Thoracic aorta (tissue), 2 donors: ENCODE results near the gene GSTM5. TPM values are rescaled to one million over a fixed set of nuclear protein-coding genes. Genes with fewer than 3 reads are reported as not detected.
A peak's percentile ranks its signal among the peaks of the same experiment; 100 is the strongest.
"Not testable (repeated sequence)": the region's sequence is repeated elsewhere in the genome, so short reads cannot be mapped to it uniquely, and the experiment has no call there.

Experiments used
- ATAC-seq: fragments of 150-250 bp; one replicate; pipeline ENCODE4 v1.8.0; 2017; ENCODE audit warnings: low read depth; ENCODE audit not compliant: insufficient number of reproducible peaks, low FRiP score
- DNase-seq: peaks from one replicate; pipeline ENCODE4 v3.0.0-alpha.2; 2020; ENCODE audit warnings: low spot score
- H3K27ac ChIP-seq, 2 donors: fragments of 200-600 bp; sonication (generic); 1 replicate in 1 of 2; 2 replicates in 1 of 2; pipeline ENCODE4 v1.5.1; 2016; ENCODE audit warnings: mild to moderate bottlenecking in 2 of 2, moderate library complexity in 2 of 2
- H3K27me3 ChIP-seq: fragments of 200-600 bp; sonication (generic); replicated peaks from 2 replicates; pipeline ENCODE4 v1.6.0; 2016; ENCODE audit warnings: mild to moderate bottlenecking; ENCODE audit not compliant: insufficient read depth
- H3K36me3 ChIP-seq: fragments of 200-600 bp; sonication (generic); one replicate; pipeline ENCODE4 v1.5.1; 2016
- H3K4me1 ChIP-seq, 2 donors: fragments of 200-600 bp; sonication (generic); 1 replicate in 1 of 2; 2 replicates in 1 of 2; pipeline versions ENCODE4 v1.5.1 to v1.6.0; 2016; ENCODE audit warnings: low read depth in 2 of 2, mild to moderate bottlenecking in 1 of 2; ENCODE audit not compliant: control insufficient read depth in 1 of 2
- H3K4me3 ChIP-seq: fragments of 200-600 bp; sonication (generic); 2 replicates; pipeline ENCODE4 v1.5.1; 2016; ENCODE audit warnings: mild to moderate bottlenecking
- H3K9me3 ChIP-seq: fragments of 200-600 bp; sonication (generic); 2 replicates; pipeline ENCODE4 v1.5.1; 2016
- total RNA-seq, 2 donors: library from RNA; depleted of rRNA; stranded (reverse); fragments of >200 nt; gene quantifications; one replicate each; pipeline versions ENCODE4 v1.1.0 to v1.2.3, GENCODE V29; 2016
- TF ChIP-seq, protein P1 (sequence below): fragments of 200-600 bp; sonication (generic); IDR thresholded peaks from one replicate; pipeline ENCODE4 v1.5.1; 2019; ENCODE audit warnings: antibody characterized with exemption

GSTM5 gene
- total RNA-seq, 2 donors from 2014 or later: 2.0 to 6.9 TPM

DNA sequence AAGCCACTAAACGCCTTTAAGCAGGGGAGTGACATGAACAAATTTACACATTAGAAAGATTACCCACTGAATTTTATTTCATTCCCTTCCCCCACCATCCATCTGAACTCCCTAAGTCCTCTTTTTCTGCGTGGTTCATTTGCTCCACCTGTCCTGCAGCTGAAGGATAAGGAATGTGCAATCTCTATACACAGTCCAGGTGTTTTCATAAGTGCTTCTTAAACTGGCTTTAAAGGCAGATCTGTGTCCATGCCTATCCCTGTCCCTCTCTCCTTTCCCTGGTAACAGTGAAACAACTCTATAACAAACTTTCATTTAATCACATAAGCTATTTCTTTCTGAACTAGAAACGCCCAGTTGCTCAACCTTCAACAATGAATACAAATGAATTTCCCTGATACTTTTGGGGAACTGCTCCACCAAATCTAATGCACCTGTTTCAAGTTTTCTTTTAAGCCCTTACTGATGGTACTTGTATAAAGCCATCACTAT lies 20.4 kb downstream of the GSTM5 start:
- H3K4me3 ChIP-seq: no peak overlapping the region
- no peak overlapping the region for H3K27ac ChIP-seq
- no peak for ATAC-seq

DNA sequence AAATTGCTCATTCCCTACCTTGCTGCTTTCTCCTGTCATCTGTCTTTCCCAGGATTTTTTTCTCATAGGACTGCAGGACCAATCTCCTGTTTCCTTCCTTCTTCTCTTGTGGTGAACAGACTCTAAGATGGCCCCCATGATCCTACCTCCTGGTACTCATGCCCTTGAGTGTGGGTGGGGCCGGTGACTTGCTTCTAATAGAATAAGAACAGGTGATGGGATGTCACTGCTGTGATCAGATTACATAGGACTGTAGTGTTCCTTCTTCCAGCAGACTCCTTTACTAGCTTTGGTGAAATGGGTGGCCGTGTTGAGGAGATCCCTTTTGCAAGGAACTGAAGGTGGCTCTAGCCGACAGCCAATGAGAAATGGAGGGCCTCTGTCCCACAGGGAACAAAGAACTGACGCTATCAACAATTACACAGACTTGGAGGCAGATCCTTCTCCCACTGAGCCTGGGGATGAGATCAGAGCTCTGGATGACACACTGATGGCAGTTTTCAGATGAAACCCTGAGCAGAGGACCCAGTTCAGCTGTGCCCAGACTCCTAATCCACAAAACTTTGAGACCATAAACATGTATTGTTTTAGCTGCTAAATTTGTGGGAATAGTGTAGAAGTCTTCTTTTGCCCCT lies 21.3 kb downstream of the GSTM5 start:
- Histone ChIP-seq H3K9me3 (no peaks in the 10 kb centered on the region), H3K36me3 (peaks cover 14% of the 10 kb centered on the region), H3K4me1 (no peaks in the 10 kb centered on the region), H3K4me3 (no peak overlapping the region), H3K27ac (no peak overlapping the region), H3K27me3 (no peaks in the 10 kb centered on the region)
- TF ChIP-seq, protein P1, sequence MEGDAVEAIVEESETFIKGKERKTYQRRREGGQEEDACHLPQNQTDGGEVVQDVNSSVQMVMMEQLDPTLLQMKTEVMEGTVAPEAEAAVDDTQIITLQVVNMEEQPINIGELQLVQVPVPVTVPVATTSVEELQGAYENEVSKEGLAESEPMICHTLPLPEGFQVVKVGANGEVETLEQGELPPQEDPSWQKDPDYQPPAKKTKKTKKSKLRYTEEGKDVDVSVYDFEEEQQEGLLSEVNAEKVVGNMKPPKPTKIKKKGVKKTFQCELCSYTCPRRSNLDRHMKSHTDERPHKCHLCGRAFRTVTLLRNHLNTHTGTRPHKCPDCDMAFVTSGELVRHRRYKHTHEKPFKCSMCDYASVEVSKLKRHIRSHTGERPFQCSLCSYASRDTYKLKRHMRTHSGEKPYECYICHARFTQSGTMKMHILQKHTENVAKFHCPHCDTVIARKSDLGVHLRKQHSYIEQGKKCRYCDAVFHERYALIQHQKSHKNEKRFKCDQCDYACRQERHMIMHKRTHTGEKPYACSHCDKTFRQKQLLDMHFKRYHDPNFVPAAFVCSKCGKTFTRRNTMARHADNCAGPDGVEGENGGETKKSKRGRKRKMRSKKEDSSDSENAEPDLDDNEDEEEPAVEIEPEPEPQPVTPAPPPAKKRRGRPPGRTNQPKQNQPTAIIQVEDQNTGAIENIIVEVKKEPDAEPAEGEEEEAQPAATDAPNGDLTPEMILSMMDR: no peak
- no peak for ATAC-seq
- DNase-seq: no peak

More for the DNA sequence above, 20.4 kb downstream of the GSTM5 start:
- TF ChIP-seq, protein P1: no peak
- H3K36me3 ChIP-seq: peaks cover 10% of the 10 kb centered on the region
- H3K27me3 ChIP-seq: no peaks in the 10 kb centered on the region
- no peaks in the 10 kb centered on the region for H3K9me3 ChIP-seq
- H3K4me1 ChIP-seq: no peaks in the 10 kb centered on the region
- DNase-seq: no peak

DNA sequence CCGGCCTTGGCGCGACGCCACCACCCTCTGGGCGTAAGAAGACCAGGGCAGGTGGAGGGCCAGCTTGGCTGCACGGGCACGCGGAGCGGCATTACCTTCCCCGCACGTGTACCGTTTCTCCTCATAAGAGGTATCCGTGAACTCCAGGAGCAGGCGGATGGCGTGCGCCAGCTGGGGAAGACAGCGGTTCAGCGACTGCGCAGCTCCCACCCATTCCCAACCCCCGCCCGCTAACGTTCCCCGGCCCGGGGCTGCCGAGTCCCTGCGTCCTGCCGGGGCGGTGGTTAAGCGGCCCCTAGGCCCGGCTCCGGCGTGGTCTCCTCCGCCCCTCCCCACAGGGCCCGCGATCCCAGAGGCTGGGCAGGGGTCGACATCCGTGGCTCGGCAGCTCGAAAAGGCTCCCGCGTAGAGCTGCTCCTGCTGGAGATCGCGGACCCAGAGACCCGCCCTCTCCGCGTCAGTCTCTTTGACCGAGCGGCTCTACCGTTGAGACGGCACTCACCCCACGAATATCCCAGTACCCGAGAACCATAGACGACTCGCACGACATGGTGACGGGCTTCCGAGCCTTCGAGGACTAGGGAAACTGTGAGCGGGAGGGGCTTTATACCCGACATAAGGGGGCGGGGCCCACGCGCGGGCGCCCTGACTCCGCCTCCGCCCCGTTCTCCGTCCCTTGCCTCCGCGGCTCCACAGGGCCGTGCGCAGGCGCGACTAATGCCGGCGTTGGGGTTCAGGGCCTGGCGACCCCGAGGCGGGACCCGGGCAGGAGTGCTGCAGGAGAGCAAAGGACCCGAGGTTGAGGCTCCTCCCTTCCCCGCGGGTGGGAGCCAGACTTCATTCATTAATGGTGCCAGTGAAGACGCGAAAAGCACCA lies 27.9 kb downstream of the GSTM5 start:
- ATAC-seq: peak; percentile 92
- DNase-seq: peak; percentile 24
- Histone ChIP-seq H3K27me3 (no peaks in the 10 kb centered on the region), H3K27ac (peak overlapping the region; percentile 38 to 45), H3K4me1 (peaks cover 5 to 14% of the 10 kb centered on the region in 2 donors), H3K36me3 (peaks cover 14% of the 10 kb centered on the region), H3K4me3 (peak overlapping the region; percentile 83), H3K9me3 (no peaks in the 10 kb centered on the region)
- TF ChIP-seq, protein P1: no peak

DNA sequence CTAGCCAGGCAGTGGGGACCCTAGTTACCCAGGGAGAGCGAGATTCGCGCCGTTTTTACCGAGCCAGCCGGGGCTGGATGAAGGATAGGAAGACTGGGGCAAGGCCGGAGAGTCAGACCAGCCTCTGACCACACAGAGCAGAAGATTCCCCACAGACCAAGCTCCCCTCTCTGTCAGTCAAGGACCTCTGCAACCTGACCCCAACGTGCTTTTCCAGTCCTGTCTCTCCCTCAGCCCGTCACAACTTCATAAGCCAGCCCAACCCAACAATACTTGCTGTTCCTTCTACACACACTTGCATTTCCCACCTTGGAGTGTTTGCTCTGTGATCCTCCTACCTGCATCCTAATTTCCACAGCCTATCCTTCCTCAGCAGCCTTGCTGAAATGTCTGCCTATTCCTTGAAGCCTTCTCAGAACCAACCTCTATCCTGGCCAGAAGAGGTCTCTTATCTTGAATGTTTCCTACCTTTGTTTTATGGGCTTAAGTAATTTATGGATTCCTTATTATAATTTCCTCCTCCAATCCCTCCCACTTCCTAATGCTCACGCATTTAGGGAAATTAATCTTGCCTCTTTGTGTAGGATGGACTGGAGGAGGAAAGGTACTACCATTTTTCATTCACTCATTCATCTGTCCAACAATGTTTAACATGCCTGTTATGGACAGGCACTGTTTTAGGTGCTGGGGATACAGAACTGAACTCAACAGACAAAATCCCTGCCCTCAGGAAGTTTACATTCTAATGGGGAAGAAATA lies 28.7 kb downstream of the GSTM5 start, which contains the start of gene GSTM3:
GSTM3 (minus strand) TSS at position 424 of the 759 bp plus-strand sequence. CDS start 751 bp downstream, outside the sequence.
- TF ChIP-seq, protein P1: no peak
- ATAC-seq: no peak

DNA sequence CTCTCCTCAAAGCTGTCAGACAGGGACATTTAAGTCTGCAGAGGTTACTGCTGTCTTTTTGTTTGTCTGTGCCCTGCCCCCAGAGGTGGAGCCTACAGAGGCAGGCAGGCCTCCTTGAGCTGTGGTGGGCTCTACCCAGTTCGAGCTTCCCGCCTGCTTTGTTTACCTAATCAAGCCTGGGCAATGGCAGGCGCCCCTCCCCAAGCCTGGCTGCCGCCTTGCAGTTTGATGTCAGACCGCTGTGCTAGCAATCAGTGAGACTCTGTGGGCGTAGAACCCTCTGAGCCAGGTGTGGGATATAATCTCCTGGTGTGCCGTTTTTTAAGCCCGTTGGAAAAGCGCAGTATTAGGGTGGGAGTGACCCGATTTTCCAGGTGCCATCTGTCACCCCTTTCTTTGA lies 36.3 kb downstream of the GSTM5 start:
- not testable (repeated sequence) for ATAC-seq, H3K27me3 ChIP-seq, H3K4me3 ChIP-seq, H3K36me3 ChIP-seq, H3K27ac ChIP-seq, H3K9me3 ChIP-seq, DNase-seq, H3K4me1 ChIP-seq

More for the DNA sequence above, 28.7 kb downstream of the GSTM5 start, which contains the start of gene GSTM3:
- Histone ChIP-seq H3K4me1 (peaks cover 5 to 14% of the 10 kb centered on the region in 2 donors), H3K27me3 (no peaks in the 10 kb centered on the region), H3K4me3 (peak within 1 kb of the TSS; percentile 83), H3K9me3 (no peaks in the 10 kb centered on the region), H3K36me3 (peaks cover 14% of the 10 kb centered on the region), H3K27ac (peak within 1 kb of the TSS; percentile 38 to 45)
- no peak for DNase-seq
